GM19035 (cell line): ENCODE measurements around the gene CCNL1.

Experiments
- ATAC-seq: cut with Tn5 transposase; IDR thresholded peaks from one replicate; pipeline ENCODE4 v1.9.1; 2021; ENCODE audit not compliant: unreplicated experiment

CCNL1 gene

GRCh38 chr3:157126365-157126764 is 33.6 kb downstream of the CCNL1 start:
- ATAC-seq, result no peak

GRCh38 chr3:157125101-157125500 is 34.8 kb downstream of the CCNL1 start:
- no peak for ATAC-seq

GRCh38 chr3:157123621-157124020 is 36.3 kb downstream of the CCNL1 start:
- ATAC-seq, result no peak

DNA sequence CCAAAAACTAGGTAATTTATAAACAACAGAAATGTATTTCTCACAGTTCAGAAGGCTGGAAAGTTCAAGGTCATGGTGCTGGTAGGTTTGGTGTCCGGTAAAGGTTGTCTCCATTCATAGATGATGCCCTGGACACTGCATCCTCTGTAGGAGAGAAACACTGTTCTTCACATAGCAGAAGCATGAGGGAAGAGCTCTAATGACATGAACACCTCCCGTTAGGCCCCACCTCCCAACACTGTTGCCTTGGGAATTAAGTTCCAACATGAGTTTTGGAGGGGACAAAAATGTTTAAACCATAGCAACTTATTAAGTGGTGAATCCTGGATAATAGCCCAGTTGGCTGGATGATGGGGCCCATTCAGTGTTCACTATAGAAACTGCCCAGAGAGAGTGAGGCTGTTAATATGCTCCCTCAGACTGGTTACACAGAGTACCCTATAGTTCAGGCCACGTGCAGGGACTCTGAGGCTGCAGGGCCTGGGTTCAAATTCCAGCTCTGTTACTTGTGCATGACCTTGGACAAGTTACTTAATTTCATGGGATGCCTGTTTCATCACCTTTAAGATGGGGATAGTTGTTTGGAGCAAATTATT is 37.0 kb downstream of the CCNL1 start:
- no peak for ATAC-seq

GRCh38 chr3:157122116-157122515 is 37.8 kb downstream of the CCNL1 start:
- no peak for ATAC-seq

DNA sequence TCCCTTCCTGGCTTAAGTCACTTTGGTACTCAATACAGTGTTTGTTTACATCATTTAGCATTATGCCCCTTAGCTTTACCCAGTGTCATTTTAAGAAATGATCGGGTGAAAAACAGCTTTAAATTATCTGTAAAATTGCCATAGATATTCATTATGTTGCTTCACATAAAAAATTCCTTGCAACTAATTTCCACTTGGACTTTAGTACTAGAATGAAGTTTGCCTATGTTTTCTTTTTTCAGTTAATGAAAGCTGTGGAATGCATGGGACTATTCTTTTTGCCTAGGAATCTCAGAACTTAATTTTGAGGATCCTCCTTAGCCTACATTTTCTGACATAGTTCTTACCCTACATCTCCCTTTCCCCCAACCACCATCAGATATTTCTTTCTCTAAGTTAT is 38.4 kb downstream of the CCNL1 start:
- no peak for ATAC-seq

- no peak for ATAC-seq
Observed at GRCh38 chr3:157120071-157120892, 39.7 kb downstream of the CCNL1 start.

- no peak for ATAC-seq
Observed at GRCh38 chr3:157119369-157119951, 40.5 kb downstream of the CCNL1 start.

GRCh38 chr3:157117875-157118654 is 41.9 kb downstream of the CCNL1 start:
- no peak for ATAC-seq

DNA sequence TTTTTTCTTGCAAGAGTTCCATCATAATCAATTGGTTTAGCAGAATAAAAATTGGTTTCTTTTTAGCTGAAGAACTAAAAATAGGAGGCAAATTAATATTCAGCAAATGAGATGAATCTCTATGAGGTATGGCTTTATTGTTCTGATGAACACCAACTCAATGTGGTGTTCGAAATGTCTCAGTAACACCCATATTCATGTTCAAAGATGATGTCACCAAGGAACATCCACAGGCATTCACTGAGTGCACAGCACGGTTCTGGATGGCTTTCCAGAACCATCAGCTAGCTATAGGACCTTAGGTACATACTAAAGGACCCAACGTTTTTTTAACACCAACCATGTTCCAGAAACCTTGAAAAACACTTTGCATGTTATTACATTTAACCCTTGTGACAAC is 42.7 kb downstream of the CCNL1 start:
- no peak for ATAC-seq

DNA sequence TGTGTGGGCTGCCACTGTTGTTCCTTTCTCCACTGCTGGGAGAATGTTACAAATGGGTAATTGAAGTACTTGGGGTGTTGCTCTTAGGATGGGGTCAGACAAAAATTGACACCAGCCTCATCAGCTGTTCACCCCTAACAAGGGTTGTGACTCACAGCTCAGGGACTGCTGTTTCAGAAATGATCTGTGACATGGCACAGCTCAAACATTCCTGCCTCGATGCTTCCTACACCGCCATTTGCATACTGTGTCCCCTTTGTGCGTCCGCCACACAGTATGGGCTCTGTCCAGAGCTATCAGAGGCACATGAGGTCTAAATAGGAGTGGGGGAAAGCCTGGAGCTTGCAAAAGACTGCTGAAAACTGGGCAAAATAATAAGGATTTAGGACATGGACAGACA is 43.9 kb downstream of the CCNL1 start:
- ATAC-seq, result no peak

DNA sequence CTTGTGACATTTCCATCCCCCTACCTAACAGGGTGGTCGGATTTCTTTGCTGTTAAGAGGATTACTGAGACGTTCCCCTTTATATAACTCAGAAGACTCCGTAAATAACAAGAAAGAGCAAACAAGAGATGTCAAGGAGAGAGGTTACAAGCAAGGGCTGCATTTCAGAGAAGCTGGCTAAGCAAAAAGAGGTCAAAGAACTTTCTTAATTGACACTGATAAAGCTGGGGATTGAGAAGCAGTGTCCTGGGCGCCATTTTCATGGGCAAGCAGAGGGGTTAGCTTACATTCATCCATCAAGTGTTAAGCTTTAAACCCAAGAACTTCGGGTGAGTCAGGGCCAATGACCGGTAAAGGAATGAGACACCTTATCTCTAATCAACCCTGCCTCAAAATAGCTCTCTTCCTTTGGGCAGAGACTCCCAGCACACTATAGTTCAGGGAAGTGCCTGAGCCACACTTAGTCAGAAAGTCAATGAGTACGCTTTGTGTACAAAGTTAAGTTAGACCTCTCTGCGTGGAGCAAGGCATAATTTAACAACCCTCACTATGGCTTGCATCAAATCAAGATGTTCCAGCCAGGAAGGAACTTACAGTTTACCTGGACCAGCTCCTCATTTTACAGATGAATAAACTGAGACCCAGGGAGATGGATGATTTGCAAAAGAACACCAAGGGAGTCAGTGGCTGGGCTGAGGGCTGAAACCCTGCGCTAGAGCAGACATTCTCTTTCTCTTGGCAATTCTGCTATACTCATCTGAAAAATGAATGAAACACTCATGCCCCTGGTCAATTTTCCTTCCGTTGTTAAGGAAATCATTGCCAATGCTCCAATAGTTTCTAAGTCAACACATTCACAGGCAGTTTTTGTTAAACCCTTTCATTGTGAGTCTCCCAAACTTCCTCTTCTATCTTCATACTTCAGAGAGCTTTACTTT is 44.6 kb downstream of the CCNL1 start:
- ATAC-seq, result no peak

DNA sequence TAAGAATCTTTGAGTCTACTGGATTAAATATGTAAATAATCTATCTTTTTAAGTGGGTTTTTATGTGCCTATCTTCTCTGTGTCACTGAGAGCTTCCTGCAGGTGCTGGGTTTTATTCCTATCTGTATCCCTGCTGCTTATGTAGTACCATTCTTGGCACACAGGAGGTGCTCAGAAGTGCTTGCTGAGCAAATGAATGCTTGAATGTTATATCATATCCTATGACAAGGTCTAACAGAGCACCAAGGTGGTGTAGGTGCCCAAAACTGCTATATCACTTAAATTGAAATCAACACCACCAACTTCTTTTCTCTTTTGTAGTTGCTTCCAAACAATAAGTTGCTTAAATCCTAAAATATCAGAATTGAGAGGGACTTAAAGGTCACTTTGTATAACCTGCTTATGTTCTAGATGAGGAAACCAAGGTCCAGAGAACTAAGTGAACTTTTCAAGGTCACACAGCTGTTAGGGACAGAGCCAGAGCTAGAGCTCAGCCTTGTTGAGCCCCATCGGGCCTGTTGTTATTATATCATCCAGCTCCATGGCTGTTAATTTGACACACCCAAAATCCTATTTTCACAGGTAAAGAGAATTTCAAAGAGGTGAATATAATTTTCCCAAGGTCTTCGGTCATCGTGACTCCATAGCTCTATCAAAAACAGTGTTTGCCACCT is 46.0 kb downstream of the CCNL1 start:
- no peak for ATAC-seq

DNA sequence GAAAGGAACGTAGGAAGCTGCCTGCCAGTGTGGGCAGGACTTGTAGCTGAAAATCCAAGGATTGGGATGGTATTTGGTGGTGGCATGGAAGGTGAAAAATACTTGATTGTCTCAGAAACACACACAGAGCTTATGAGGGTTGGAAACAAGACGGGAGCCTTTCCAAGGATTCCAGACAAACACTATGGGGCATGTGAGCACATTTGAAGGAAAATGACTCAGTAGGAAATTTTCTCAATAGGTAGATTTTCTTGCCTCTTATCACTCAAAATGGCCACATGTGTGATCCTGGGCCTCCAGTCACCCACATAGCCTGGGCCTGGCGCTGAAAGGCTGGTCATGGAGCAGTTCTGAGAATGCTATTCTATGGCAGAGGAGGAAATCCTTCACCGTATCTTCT is 47.4 kb downstream of the CCNL1 start:
- no peak for ATAC-seq

DNA sequence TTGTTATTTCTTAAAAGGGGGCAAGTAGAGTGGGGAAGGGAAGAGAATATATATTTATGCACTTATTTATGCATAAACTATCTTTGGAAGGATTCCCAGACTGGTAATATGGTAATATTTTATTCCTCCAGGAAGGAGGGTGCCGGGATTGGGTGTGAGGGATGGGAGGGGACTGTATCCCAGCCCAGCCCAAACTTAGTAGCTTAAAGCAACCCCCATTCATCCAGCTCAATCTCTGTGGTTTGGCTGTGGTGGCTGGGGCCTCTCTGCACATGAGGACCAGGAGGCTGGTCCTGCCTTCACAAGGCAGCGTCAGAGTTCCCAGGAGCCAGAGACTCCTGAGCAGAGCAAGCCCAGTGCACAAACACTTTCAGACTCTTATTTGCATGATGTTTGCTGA is 48.4 kb downstream of the CCNL1 start:
- no peak for ATAC-seq

DNA sequence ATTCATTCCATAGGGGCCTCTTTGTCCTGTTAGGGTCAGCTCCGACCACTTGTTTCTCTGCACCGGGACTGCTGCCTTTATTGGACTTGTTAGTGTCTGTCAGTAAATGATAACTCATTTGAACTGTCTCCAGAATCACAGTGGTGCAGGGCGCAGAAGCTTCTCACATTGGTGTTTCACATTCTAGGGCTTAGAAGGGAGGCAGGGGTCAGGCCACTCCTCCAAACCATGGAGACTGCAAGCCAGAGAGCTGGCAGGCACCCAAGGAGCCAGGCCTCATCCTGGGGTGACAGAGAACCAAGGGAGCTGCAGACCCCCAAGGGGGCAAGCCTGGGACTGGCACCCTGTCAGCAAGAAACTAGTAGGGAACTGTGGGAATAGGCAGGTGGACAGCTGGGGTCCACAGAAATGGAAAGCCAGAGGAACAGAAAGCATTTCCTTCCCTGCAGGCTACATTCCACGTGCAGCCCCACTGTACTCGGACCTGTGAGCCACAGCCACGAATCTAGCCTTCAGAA is 49.1 kb downstream of the CCNL1 start:
- ATAC-seq, result no peak

- no peak for ATAC-seq
Observed at GRCh38 chr3:157109267-157110141, 50.4 kb downstream of the CCNL1 start.

- no peak for ATAC-seq
Observed at GRCh38 chr3:157107644-157108133, 52.3 kb downstream of the CCNL1 start.

- ATAC-seq, result no peak
Observed at GRCh38 chr3:157107037-157107436, 52.9 kb downstream of the CCNL1 start.
